Activated CD8-positive, alpha-beta memory T cell treated with anti-CD3 and anti-CD28 coated beads for 24 hours (primary cell): Measurements from ENCODE around the gene B4GALNT3.

Source experiments
- DNase-seq: peaks from one replicate; pipeline ENCODE4 v3.0.0-alpha.2; 2020

Gene B4GALNT3

DNA sequence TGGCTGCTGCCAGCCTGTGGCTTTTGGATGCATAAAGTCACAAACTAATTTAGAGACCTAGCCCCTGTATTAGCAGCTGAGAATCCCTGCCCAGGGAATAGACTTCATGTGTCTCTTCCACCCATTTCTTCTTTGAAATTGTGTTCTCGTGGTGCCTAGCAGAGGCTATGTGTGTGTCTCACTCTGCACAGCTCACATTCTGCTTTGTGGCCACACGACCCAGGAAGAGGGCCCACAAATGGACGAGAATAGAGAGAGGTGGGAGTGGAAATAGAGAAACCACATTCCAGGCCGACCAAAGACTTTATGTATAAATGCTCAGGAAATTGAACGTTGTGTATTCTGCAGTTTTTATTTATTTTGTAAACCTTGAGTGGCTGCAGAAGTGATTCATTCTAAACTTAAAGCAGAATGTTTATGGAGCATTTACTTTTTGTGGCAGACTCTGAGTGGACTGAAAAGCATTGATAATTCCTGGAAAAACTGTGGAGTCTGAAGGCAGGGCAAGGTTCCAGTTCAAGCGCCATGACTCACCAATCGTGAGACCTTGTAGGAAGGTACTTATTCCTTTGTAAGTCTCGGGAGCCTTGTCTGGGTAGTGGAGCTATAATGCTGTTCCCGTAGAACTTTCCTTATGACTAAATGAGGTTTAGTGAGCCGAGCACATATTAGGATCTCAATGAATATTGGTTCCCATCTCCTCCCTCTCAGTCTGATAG, 9.1 kb downstream of the B4GALNT3 start:
- no peak for DNase-seq

DNA sequence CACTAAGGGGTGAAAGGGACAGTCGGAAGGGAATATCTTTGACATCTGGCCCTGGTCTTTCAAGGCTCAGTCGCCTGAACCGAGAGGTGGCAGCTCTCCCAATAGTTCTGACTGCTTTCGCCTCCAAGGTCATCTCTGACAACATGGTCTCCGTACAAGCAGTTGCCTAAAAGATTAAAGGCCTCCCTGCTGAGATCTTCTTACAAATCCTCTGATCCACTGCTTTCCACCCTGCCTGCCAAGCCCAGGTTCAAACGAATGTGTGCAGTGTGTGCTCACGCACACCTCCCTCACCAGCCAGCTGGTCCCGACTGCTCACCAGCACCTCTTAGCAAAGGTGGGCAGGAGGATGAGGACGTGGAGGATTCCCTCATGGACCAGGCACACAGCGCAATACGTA, 10.4 kb downstream of the B4GALNT3 start:
- DNase-seq = no peak

DNA sequence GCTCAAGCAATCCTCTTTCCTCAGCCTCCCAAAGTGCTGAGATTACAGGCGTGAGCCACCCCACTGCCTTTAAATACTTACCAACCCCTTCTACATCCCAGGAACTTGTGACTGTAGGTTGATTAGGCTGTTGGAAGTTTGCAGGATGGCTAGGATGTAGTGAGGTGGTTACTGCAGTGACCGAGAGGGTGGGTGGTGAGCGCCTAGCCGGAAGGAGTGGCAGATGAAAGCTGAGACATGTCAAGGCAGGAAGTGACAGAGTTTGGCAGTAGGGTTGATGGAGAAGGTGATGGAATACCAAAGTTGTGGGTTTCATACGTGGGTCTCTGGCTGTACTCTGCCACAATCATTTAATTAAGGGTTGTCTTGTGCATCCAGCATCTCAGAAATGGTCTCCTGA, 13.5 kb downstream of the B4GALNT3 start:
- no peak for DNase-seq

DNA sequence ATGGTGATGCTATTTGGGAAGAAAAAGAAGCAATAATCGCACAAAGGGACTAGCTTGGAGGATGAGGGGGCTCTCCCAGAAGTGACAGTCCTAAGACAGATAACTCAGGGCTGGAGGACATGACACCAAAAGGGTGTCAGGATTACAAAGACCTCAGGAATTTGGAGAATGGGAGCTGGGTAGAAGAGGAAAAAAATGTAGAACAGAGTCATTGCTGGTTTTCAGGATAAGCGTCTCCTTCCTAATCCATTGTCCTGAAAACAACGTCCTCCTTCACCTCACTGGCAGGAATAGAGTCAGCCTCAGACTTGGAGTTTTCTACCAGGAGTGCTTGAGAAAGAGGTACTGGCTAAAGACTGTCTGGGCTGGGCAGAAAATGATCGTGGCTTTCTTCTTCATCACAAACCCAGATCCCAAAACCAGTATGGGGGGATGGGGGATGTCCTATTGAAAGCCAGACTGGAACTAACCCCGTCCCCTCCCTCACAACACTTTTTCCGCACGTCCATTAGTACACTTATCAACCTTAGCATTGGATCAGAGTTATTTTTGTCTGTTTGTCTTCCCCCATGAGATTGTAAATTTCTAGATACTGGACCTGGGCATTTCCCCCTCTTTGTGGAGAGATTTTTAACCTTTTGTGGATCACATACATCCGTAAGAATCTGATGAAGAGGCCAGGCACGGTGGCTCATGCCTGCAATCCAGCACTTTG, 14.3 kb downstream of the B4GALNT3 start:
- DNase-seq = no peak

DNA sequence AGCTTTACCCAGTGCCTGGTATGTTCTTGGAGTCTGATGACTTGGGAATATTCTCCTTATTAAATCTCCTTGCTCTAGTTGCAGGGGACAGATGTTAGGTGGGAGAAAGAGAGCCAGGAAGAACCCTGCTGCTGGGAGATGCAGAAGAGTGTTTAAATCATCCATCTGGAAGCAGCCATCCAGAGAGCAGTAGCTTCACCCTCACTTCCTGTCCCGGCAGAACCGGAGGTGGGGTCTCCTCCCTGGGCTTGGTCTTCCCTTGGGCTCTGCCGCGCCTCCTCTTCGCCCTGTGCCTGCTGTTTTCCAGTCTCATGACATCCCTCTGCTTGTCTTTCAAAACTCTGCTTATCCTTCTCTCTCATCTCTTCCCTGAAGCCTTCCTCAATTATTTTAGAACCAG, 15.5 kb downstream of the B4GALNT3 start:
- no peak for DNase-seq

DNA sequence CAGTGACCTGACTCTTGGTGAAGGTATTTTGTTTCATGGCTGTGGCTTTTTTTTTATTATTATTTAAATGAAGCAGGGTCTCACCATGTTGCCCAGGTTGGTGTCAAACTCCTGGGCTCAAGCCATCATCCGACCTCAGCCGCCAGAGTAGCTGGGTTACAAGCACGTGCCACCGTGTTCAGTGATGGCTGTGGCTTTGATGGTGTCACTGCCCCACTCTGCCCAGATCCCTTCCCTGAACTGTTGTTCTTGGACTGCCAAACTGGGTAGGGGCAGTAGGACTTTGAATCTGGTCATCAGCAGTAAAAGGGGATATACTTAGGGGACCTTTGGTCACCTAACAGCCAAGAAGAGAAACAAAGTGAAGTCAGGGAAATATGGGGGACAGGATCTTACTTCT, 19.4 kb downstream of the B4GALNT3 start:
- DNase-seq = no peak

DNA sequence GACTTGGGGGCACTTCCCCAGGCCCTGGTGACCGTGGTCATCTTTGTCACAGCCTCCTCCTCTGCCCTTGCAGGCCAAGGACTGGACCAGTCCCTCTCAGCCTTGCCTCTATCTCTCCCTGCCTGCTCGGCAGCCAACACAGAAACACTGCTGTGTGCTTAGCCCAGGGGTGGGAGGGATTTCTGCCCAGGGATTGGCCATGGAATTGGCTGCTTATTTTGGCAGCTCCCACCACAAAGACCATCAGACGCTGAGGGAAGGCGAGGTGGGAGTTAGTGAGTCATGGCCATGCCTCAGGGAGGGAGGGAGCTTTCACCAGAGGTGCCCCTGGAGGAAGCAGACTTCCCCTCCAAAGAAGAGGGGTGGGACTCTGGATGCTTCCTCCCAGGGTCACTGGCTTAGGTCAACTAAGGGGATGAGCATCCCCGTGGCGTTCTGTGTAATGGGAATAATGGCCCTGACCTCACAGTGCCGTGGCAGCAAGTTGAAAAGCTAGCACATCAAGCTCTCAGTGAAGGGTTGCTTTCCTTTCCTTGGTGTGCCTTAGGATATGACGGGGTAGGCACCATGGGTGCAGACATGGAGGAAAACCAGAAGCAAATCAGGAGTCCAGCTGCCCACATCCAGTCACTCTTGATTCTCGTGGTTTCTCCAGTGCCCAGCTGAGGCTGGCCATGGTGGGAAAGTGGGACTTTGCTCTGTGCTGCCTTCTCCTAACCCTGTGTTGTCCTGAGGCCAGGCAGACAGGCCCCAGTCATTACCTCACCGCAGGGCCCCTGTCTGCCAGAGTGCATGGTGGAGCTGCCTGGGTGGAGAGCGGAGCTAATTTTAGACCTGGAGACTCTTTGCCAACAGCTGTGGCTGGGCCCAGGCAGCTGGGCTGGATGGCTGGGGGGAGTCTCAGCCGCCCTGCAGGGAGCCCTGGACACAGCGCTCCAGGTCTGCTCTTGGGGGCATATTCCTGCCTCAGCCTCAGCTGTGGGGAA, 21.4 kb downstream of the B4GALNT3 start:
- DNase-seq = no peak

DNA sequence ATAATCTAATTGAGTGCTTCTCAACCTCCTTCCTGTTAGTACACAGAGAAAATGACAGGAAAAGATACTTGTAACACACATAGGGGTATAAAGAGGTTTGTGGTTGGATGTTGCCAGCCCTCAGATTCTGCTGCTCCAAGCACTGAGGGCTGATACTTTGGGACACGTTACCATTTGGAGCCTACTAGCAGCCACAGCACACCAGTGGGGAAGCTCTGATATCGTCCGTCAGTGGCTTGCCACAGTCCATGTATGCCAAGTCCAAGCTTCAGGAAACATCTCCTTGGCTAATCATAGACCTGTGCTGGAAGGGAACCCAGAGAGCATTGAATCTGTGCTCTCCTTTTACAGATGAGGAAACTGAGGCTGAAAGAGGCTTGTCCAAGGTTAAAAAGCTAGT, 22.3 kb downstream of the B4GALNT3 start:
- DNase-seq = no peak

DNA sequence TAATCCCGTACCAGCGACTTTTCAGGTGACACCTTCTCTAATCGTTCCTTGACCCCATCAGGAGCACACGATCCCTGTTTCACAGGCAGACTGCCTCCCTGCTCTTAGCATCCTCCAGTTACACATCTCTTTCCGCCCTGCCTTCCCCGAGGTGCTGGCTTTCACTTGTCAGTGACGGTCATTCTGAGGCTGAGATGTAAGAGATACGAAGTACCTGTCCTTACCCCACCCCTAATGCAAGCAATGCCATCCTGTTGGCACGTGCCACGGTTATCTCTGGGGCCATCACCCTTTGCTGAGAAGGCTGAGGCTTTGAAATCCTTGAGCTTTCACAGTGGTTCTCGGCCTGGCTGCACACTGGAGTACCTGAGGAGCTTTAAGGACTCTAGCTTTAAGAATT, 24.4 kb downstream of the B4GALNT3 start:
- DNase-seq = no peak

DNA sequence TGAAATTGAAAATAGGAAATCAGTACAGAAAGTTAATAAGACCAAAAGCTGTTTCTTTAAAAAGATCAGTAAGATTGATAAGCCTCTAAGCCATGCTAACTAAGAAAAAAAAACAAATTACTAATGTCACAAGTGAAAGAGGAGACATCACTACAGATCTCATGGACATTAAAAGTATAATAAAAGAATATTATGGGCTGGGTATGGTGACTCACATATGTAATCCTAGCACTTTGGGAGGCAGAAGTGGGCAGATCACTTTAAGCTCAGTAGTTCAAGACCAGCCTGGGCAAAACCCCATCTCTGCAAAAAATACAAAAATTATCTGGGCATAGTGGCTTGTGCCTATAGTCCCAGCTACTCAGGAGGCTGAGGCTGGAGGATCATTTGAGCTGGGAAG, 30.5 kb downstream of the B4GALNT3 start:
- DNase-seq = no peak

DNA sequence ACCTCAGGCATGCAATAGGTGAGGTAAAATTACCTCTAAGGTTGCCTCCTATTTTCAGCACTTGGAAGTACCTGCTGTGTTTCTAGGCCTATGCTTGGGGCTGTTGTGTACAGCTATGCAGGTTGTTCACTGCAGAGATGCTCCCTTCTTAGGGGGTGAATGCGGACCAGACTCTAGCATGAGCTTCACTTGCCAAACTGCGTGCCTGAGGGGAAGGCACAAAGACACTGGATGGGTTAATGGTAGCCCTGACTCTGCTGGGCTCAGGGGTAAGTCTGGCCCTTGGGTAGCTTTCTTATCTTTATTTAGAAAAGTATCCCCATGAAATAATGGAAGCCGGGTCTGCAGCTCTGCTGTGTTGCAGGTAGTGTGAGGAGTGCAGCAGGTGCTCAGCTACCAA, 35.7 kb downstream of the B4GALNT3 start:
- no peak for DNase-seq

DNA sequence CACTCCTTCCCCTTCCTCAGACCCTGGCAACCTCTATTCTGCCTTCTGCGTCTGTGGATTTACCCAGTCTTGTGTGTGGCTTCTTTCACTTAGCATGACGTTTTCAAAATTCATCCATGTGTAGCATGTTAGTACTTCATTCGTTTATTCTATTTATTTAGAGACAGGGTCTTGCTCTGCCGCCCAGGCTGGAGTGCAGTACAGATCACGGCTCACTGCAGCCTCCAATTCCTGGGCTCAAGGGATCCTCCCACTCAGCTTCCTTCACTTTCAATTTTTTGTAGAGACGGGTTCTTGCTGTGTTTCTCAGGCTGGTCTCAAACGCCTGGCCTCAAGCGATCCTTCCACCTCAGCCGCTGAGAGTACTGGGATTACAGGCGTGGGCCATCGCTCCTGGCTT, 37.0 kb downstream of the B4GALNT3 start:
- DNase-seq = no peak

DNA sequence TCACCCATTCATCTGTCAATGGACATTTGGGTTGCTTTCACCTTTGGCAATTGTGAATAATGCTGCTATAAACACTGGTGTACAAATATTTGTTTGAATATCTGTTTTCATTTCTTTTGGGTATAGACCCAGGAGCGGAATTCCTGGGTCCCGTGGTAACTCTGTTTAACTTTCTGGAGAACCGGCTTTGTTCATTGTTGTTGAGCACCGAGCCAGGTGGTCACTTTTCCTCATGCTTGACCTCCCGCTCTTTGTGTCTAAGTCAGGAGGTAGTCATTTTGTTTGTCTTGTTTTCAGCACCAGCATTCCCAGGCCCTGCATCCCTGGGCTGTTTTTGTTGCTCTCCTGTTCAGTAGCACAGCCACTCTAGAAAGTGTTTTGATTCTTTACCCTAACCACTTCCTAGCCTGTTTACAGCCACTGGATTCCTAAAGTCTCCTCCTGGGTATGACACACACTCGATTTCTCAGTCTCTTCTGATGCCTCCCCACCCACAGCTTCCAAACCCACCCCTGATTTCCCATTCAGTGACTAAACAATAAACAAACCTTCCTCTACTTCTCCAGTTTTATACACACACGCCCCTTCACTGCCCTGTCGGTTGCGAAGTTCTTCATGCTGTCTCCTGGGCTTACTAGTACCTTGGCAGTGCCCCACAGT, 37.9 kb downstream of the B4GALNT3 start:
- DNase-seq = no peak

DNA sequence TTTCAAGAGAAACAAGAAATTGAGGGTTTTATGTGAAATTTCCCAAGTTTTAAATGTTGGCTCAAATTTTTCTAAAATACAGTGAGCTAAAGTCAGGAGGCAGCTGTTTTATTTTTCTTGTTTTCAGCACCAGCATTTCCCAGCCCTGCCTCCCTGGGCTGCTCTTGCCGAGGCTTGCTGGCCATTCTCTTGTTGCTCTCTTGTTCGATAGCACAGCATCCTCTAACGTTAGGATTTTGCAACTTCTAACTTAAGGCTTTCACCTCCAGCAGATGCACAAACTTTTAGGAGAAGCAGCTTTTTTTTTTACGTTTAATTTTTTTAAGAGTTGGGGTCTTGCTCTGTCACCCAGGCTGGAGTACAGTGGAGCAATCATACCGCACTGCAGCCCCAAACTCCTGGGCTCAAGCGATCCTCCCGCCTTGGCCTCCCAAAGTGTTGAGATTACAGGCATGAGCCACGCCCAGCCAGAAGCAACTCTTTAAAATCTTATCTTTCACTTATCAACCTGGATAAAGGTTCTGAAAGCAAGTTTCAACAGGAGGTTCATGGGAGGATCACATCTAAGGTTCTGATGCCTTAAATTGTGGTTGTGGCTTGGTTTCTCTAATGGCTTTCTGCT, 40.2 kb downstream of the B4GALNT3 start:
- DNase-seq = no peak

DNA sequence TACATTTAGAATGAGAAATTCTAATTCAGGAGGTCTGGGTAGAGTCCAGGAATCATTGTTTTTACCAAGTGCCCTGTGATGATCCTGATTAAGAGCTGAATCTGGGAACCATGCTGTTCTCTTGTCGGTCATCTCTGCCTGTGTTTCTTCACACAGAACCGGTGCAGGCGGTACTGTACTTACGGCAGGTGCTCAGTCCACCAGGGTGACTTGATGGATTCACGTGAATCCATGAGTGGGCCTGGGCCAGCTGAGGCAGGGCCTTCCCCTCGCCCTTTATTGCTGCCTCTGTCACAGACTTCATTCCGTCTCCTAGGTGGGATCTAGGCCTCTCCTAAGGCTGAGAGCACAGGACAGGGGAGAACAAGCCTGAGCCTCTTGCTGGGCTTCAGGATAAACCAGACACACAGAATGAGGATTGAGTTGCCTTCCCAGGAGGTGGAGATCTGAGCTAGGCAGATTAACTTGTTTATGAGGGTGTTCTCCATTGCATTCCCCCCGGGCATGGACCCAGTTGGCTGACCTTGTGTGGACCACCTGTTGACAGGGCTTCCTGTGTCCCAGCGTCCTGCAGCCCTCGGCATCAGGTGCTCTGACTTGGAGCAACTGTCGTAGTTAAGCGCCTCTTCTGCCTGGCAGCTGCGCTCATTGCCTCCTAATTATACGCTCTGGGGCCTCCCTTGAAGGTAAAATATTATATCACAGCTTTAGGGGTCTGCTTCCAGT, 42.1 kb downstream of the B4GALNT3 start:
- no peak for DNase-seq

DNA sequence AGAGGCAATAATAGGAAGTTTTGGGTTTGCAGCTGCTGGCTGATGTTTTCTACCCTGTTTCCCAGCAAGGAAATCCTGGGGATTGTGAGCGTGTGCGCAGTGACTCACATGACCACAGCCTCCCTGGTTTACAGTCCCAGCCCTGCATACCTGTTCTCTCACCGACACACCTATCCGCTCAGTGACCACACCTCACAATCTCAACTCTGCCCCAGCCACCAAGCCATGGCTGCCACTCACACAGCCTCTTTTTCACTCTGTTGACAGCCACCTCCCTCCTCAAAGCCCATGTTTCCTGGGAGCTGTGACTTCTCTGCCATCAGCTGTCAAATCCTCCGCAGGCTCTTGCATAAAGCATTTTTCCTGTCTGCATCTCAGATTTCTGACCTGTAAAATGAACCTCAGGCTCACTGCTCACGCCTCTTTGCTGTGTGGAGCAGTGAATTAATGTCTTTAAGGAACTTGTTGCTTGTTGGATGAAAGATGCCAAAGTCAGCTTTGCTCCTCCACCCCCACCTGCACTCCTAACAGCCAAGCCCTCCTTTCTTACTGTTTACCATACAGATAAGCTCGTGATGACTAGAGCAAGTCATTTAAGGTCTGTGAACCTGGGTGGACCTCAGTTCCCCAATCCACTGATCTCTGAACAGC, 43.5 kb downstream of the B4GALNT3 start:
- DNase-seq = no peak

DNA sequence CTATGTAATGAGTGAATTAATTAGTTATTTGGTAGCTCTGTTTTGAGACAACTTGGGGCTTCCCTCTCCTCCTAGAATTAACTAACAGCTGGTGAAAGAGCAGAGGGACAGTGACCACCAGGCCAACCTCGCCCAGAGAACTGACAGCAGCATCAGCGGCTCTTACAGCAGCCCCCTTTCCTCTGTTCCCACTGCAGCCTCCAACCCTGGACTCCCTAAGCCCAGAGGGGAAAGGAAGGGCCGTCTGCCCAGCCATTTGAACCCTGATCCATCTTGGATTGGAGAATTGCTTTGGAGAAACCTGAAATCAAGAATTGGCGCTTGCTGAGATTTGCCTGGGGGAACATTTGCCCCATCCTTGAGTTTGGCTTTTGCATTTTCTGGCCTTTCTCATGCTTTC, 45.5 kb downstream of the B4GALNT3 start:
- DNase-seq = no peak

DNA sequence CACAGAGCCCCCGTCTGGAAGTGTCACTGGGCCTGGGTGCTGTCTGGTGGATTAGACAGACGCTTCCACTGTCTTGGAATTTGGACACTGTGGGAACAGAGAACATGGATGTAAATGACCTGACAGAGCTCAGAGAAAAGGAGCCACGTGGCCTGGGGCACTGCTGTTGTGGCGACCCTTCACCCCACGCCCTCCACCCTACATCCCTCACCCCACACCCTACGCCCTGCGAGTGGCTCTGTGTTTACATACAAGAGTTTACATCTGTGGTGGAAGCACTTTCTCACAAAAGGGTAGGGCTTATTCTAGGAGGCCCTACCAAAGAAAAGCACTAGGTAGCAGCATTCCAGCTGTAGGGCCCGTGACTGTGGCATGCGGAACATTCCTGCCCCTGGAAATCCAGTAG, 47.7 kb downstream of the B4GALNT3 start:
- DNase-seq = no peak

DNA sequence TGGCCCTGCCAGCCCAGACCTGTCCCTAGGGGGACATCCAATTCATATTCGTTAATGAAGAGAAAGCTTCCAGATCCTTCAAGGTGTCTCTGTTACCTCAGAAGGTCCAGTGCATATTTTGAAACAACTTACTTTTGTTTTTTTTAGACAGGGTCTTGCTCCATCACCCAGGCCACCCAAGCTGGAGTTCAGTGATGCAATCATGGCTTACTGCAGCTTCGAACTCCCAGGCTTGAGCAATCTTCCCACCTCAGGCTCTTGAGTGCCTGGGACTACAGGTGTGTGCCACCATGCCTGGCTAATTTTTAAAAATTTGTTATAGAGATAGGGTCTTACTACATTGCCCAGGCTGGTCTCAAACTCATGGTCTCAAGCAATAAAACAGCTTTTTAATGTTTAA, 48.4 kb downstream of the B4GALNT3 start:
- DNase-seq = no peak

DNA sequence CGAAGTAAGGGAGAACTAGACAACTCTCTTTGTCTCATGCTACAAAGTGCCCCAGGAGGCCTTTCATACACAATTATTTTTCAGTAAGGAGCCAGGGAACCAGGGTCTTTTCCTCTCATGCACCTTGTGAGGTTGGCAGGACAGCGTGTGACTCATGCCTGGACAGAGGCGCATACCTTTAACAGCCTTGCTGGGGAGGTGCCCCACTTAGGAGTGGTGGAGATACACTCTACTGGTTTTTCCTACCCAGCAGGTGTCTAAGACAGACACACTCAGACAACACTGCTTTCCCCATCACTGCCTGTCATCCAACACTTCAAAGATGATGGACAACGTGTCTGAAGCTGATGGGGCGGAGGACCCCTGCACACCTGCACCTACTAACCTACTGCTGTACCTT, 49.1 kb downstream of the B4GALNT3 start:
- DNase-seq = no peak

DNA sequence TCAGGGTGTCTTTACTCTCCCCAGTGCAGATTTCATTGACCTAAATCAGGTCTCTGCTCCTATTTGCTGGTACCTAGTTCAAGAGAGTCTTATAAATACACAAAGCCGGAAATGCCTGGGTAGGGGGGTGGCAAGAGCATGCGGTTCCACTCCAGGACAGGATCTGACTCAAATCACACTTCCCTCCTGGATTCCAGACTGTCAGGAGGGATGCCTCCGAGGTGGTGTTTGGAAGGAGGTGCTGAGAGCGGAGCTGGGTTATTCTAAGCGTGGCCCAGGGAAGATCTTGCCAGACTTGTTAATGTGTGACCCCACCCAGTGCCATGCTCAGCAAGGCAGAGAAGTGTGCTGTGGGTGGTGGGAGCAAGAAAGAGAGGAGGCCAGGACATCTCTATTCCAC, 49.8 kb downstream of the B4GALNT3 start:
- DNase-seq = no peak
